ENCODE measurements around the gene B3GALT5. TPM values are rescaled to one million over a fixed set of nuclear protein-coding genes. Genes with fewer than 3 reads are reported as not detected.

Gene B3GALT5
- total and polyA plus RNA-seq, 7 donors, result 0.36 to 33.7 (median 1.4) TPM

GRCh38 chr21:39690454-39690853, 77.7 kb downstream of the B3GALT5 start:
- WGBS, 2 donors, result 78 to 85% methylated on average over 4 of the region's 4 CpGs
- Histone ChIP-seq H3K4me3 (no peak overlapping the region), H3K9me3 (no peaks in the 10 kb centered on the region), H3K4me1 (peaks cover 0 to 5% (median 0%) of the 10 kb centered on the region in 4 donors), H3K27me3 (no peaks in the 10 kb centered on the region), H3K27ac (no peak overlapping the region), H3K36me3 (no peaks in the 10 kb centered on the region)
- intact Hi-C loops (cut with DNase I), result no loop called here
- DNase-seq, result no peak
- TF ChIP-seq POLR2A (IDR thresholded peaks at IDR 0.05), result no peak
- TF ChIP-seq EP300 (IDR thresholded peaks at IDR 0.05), result no peak
- no peak for TF ChIP-seq POLR2AphosphoS5 (IDR thresholded peaks at IDR 0.05)
- no peak for TF ChIP-seq CTCF (IDR thresholded peaks at IDR 0.05)

- no peak for DNase-seq
- Histone ChIP-seq H3K27ac (no peak overlapping the region), H3K9me3 (no peaks in the 10 kb centered on the region), H3K36me3 (no peaks in the 10 kb centered on the region), H3K4me1 (no peaks in the 10 kb centered on the region), H3K4me3 (no peak overlapping the region), H3K27me3 (no peaks in the 10 kb centered on the region)
- TF ChIP-seq EP300 (IDR thresholded peaks at IDR 0.05) (no peak), POLR2AphosphoS5 (IDR thresholded peaks at IDR 0.05) (no peak), CTCF (IDR thresholded peaks at IDR 0.05) (no peak), POLR2A (IDR thresholded peaks at IDR 0.05) (no peak)
- WGBS, 2 donors, result 90 to 95% methylated on average over 5 of the region's 5 CpGs
- intact Hi-C loops (cut with DNase I), result no loop called here
These were observed 82.0 kb downstream of the B3GALT5 start for GRCh38 chr21:39694750-39695149.

DNA sequence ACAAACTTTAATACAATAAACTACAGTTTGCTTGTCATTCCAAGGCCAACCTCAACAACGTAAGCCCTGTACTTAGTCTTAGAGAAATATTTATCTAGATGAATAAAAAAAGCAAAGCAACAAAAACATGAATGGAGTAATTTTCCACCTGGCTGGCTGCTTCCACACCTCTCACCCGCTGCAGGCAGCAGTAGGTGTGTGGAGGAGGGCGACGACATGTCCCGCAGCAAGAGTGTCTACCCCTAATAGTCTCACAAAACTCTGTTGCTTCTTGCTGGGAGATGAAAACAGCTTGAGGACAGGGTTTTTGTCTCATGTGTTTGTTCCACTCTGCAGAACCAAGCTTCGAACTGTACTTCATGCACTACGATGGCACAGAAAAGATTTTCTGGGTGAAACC, 83.5 kb downstream of the B3GALT5 start:
- H3K9me3 ChIP-seq, result no peaks in the 10 kb centered on the region
- no peak overlapping the region for H3K27ac ChIP-seq
- H3K36me3 ChIP-seq, result no peaks in the 10 kb centered on the region
- WGBS, 2 donors, result 82 to 91% methylated on average over 7 of the region's 7 CpGs
- H3K4me3 ChIP-seq, result no peak overlapping the region
- H3K27me3 ChIP-seq, result no peaks in the 10 kb centered on the region
- DNase-seq, result no peak
- TF ChIP-seq CTCF (IDR thresholded peaks at IDR 0.05), result no peak
- TF ChIP-seq EP300 (IDR thresholded peaks at IDR 0.05), result no peak
- TF ChIP-seq POLR2AphosphoS5 (IDR thresholded peaks at IDR 0.05), result no peak
- TF ChIP-seq POLR2A (IDR thresholded peaks at IDR 0.05), result no peak
- intact Hi-C loops (cut with DNase I), result no loop called here
- no peaks in the 10 kb centered on the region for H3K4me1 ChIP-seq

DNA sequence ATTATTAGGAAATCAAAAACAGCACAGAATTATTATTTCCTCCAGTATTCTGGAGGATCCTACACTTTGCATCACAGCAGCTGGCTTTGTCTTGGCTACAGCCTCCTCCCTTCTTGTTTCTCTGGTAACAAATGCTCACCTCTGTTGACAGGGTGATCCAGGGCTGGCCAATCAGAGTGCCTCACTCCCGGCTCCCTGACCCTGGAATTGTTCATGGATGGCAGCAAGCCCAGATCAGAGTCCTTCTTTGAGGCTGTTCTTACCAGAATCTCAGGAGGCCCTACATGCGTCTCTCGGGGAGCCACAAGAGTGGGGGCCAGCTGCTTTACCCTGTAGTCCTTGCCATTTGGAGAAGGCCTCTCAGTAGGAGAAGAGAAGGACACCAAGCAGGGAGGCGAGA, 83.9 kb downstream of the B3GALT5 start:
- 36 to 62% methylated on average over 4 of the region's 4 CpGs for WGBS, 2 donors
- Histone ChIP-seq H3K27ac (no peak overlapping the region), H3K9me3 (no peaks in the 10 kb centered on the region), H3K4me1 (no peaks in the 10 kb centered on the region), H3K36me3 (no peaks in the 10 kb centered on the region), H3K27me3 (no peaks in the 10 kb centered on the region), H3K4me3 (no peak overlapping the region)
- intact Hi-C loops (cut with DNase I), result no loop called here
- no peak for TF ChIP-seq POLR2A (IDR thresholded peaks at IDR 0.05)
- no peak for TF ChIP-seq POLR2AphosphoS5 (IDR thresholded peaks at IDR 0.05)
- TF ChIP-seq EP300 (IDR thresholded peaks at IDR 0.05), result no peak
- TF ChIP-seq CTCF (IDR thresholded peaks at IDR 0.05), result no peak
- no peak for DNase-seq

DNA sequence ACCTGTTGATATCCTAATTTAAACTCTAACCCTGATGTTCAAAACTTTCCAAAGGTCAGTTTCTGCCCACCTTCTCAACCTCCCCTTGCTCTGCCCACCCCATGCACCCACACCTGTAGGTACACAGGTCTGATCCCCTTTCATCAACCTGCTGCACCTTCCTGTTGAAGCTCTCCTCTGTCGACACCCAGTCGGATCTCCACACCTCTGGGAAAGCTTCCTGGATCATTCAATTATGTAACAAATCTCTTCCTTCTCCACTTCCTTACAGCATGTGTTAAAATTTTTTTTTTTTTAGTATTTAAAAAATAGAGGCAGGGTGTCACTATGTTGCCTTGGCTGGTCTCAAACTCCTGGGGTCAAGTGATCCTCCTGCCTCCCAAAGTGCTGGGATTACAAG, 87.6 kb downstream of the B3GALT5 start:
- H3K9me3 ChIP-seq, result peaks cover 0 to 6% (median 2%) of the 10 kb centered on the region in 4 donors
- 31 to 54% methylated on average over 2 of the region's 2 CpGs for WGBS, 2 donors
- no peaks in the 10 kb centered on the region for H3K27me3 ChIP-seq
- no peak overlapping the region for H3K4me3 ChIP-seq
- no peaks in the 10 kb centered on the region for H3K4me1 ChIP-seq
- no peak overlapping the region for H3K27ac ChIP-seq
- no peak for DNase-seq
- intact Hi-C loops (cut with DNase I), result loop anchor here (10.0 kb wide), 1 partner anchor 86 kb away; the partner anchor contains the start of gene B3GALT5
- TF ChIP-seq POLR2A (IDR thresholded peaks at IDR 0.05) (no peak), POLR2AphosphoS5 (IDR thresholded peaks at IDR 0.05) (no peak), CTCF (IDR thresholded peaks at IDR 0.05) (no peak), EP300 (IDR thresholded peaks at IDR 0.05) (no peak)
- no peaks in the 10 kb centered on the region for H3K36me3 ChIP-seq
